SK-N-SH (cell line): Measurements from ENCODE around the gene UST.

Experiments
- CHD2 ChIP-seq: fragments of 150-350 bp; IDR thresholded peaks from 2 replicates; pipeline ENCODE4 v1.6.1; 2018; ENCODE audit warnings: low read length; ENCODE audit not compliant: partially characterized antibody
- CTCF ChIP-seq: fragments of 200-600 bp; sonication (generic); IDR thresholded peaks from 2 replicates; pipeline ENCODE4 v1.6.1; 2017; ENCODE audit warnings: antibody characterized with exemption, mild to moderate bottlenecking, moderate library complexity
- RCOR1 ChIP-seq: fragments of 150-350 bp; IDR thresholded peaks from 2 replicates; pipeline ENCODE4 v1.6.1; 2017; ENCODE audit warnings: antibody characterized with exemption, low read length
- SIN3A ChIP-seq: IDR thresholded peaks from 2 replicates; pipeline ENCODE4 v1.6.1; 2012; ENCODE audit warnings: low read depth, mild to moderate bottlenecking, low read length, moderate library complexity, borderline replicate concordance

GRCh38 chr6:148761527-148762011 lies 14.7 kb downstream of the UST start:
- TF ChIP-seq SIN3A (no peak), CTCF (no peak), CHD2 (no peak), RCOR1 (no peak)
